K562 (cell line): ENCODE data around the gene PPA2. TPM values are rescaled to one million over a fixed set of nuclear protein-coding genes. Genes with fewer than 3 reads are reported as not detected.

Experiments
- ATAC-seq: fragments of 200-7000 bp; cut with Tn5 transposase; 3 replicates; pipeline ENCODE4 v1.9.1; 2020; ENCODE audit warnings: moderate library complexity
- BruUV-seq: library from RNA; stranded (reverse); fragments of 400-500 nt; replicated peaks from 2 replicates; lab custom pipeline; 2021; lab: Mats Ljungman, UMichigan
- CTCF ChIA-PET: fragments of 300-600 bp; formaldehyde crosslinking; extraction: SDS; loops from one replicate; lab custom pipeline; 2021; ENCODE audit warnings: low intra/inter-chr PET ratio; lab: Yijun Ruan, JAX
- POLR2A ChIA-PET: fragments of 300-600, 350-650 bp; sonication (Branson Sonifier 250); formaldehyde crosslinking; extraction: SDS; loops from one replicate; lab custom pipeline; 2021; ENCODE audit warnings: antibody characterized with exemption, inconsistent platforms; lab: Yijun Ruan, JAX
- DNase-seq, 4 experiments: peaks; one replicate each; pipeline versions ENCODE4 v3.0.0 to v3.0.0-alpha.2; 2011 to 2018; ENCODE audit warnings: low spot score in 3 of 4, mixed read lengths in 3 of 4; ENCODE audit errors: extremely low read depth in 1 of 4
- FAIRE-seq: peaks from 2 replicates; lab custom pipeline; 2011; peaks lifted over from hg19 to GRCh38; lab: Jason Lieb, UNC
- H2AFZ ChIP-seq: 2 replicates; pipeline ENCODE4 v1.6.0; 2011; ENCODE audit warnings: low read depth, low read length, control low read depth, inconsistent platforms
- H3K27ac ChIP-seq: fragments of 200-600 bp; 3 replicates; pipeline ENCODE4 v1.8.0; 2011; ENCODE audit warnings: low read depth, mild to moderate bottlenecking, control low read depth, inconsistent platforms, low read length, moderate library complexity, mixed read lengths; ENCODE audit errors: extremely low read depth
- H3K27me3 ChIP-seq, 2 experiments: fragments of 300-600 bp in 1 of 2; 2 replicates in 1 of 2; 3 replicates in 1 of 2; pipeline versions ENCODE4 v1.6.0 to v1.8.0; 2011; ENCODE audit warnings: inconsistent platforms in 2 of 2, low read length in 2 of 2, mild to moderate bottlenecking in 1 of 2, mixed read lengths in 1 of 2, moderate library complexity in 1 of 2; ENCODE audit not compliant: control insufficient read depth in 2 of 2, insufficient read depth in 2 of 2
- H3K36me3 ChIP-seq: fragments of 300-600 bp; 3 replicates; pipeline ENCODE4 v1.8.0; 2011; ENCODE audit warnings: mild to moderate bottlenecking, low read length, inconsistent platforms; ENCODE audit not compliant: control insufficient read depth, insufficient read depth
- H3K4me1 ChIP-seq, 2 experiments: fragments of 200-600 bp in 1 of 2; replicated peaks in 1 of 2; 2 replicates in 1 of 2; 3 replicates in 1 of 2; pipeline versions ENCODE4 v1.5.1 to v1.8.0; 2011; ENCODE audit warnings: inconsistent platforms in 2 of 2, low read length in 2 of 2, mild to moderate bottlenecking in 1 of 2, mixed read lengths in 1 of 2, moderate library complexity in 1 of 2; ENCODE audit not compliant: control insufficient read depth in 2 of 2, insufficient read depth in 2 of 2
- H3K4me2 ChIP-seq: 2 replicates; pipeline ENCODE4 v1.6.1; 2011; ENCODE audit warnings: low read length, control low read depth, inconsistent platforms, mixed read lengths; ENCODE audit not compliant: insufficient read depth
- H3K4me3 ChIP-seq: fragments of 200-600 bp; sonication (generic), shearing (Covaris generic); 2 replicates; pipeline ENCODE4 v1.5.1; 2016; ENCODE audit warnings: control low read depth, inconsistent platforms
- H3K79me2 ChIP-seq: fragments of 200-600 bp; 3 replicates; pipeline ENCODE4 v1.8.0; 2011; ENCODE audit warnings: low read length, inconsistent platforms; ENCODE audit not compliant: control insufficient read depth, insufficient read depth
- H3K9ac ChIP-seq, 2 experiments: 2 replicates each; pipeline versions ENCODE4 v1.6.0 to v1.6.1; 2011; ENCODE audit warnings: low read depth in 2 of 2, low read length in 2 of 2, control low read depth in 1 of 2, inconsistent platforms in 1 of 2, mild to moderate bottlenecking in 1 of 2, mixed read lengths in 1 of 2; ENCODE audit not compliant: insufficient read depth in 1 of 2
- H3K9me1 ChIP-seq: one replicate; pipeline ENCODE4 v1.6.0; 2011; ENCODE audit warnings: inconsistent platforms, mild to moderate bottlenecking, low read length, moderate library complexity; ENCODE audit not compliant: control insufficient read depth, insufficient read depth
- H3K9me3 ChIP-seq: replicated peaks from 2 replicates; pipeline ENCODE4 v1.5.1; 2011; ENCODE audit warnings: low read depth, low read length, inconsistent platforms; ENCODE audit not compliant: control insufficient read depth, insufficient read depth
- H4K20me1 ChIP-seq: replicated peaks from 2 replicates; pipeline ENCODE4 v1.6.1; 2011; ENCODE audit warnings: low read length, inconsistent platforms, mixed read lengths; ENCODE audit not compliant: control insufficient read depth, insufficient read depth
- ATF1 ChIP-seq, 2 experiments: fragments of 450-650 bp in 1 of 2; IDR thresholded peaks; 2 replicates each; pipeline ENCODE4 v1.6.1; 2016; ENCODE audit warnings: missing compliant biosample characterization in 1 of 2, missing genetic modification characterization in 1 of 2
- CAMTA2 ChIP-seq: fragments of 250-450 bp; sonication (Bioruptor Pico); conservative IDR thresholded peaks from 2 replicates; pipeline ENCODE4 v1.5.1; 2022
- CTCF ChIP-seq, 3 experiments: IDR thresholded peaks in 2 of 3; conservative IDR thresholded peaks in 1 of 3; 2 replicates each; pipeline ENCODE4 v1.5.1; 2011 to 2012; ENCODE audit warnings: low read length in 3 of 3, mild to moderate bottlenecking in 3 of 3, control low read depth in 2 of 3, improper control_type of control experiment in 1 of 3, inconsistent platforms in 1 of 3, low read depth in 1 of 3, mixed read lengths in 1 of 3, moderate library complexity in 1 of 3; ENCODE audit not compliant: insufficient read depth in 2 of 3
- MLX ChIP-seq, 2 experiments: fragments of 450-650 bp in 1 of 2; sonication (generic) in 1 of 2; formaldehyde crosslinking; conservative IDR thresholded peaks; 2 replicates each; pipeline versions ENCODE4 v1.4.0 to v1.8.1; 2020 to 2022; ENCODE audit warnings: mild to moderate bottlenecking in 1 of 2, missing genetic modification reagents in 1 of 2
- NCOR1 ChIP-seq: fragments of 450-650 bp; IDR thresholded peaks from 2 replicates; pipeline ENCODE4 v1.6.1; 2016; ENCODE audit warnings: mild to moderate bottlenecking, moderate library complexity
- RAD21 ChIP-seq, 2 experiments: fragments of 250-450 bp in 1 of 2; fragments of 450-650 bp in 1 of 2; sonication (Bioruptor Pico) in 1 of 2; formaldehyde crosslinking in 1 of 2; IDR thresholded peaks in 1 of 2; conservative IDR thresholded peaks in 1 of 2; 2 replicates each; pipeline versions ENCODE4 v1.4.0 to v1.8.0; 2020 to 2022; ENCODE audit warnings: mild to moderate bottlenecking in 2 of 2, moderate library complexity in 1 of 2
- SMAD1 ChIP-seq: fragments of 150-350 bp; IDR thresholded peaks from 2 replicates; pipeline ENCODE4 v1.6.1; 2014; ENCODE audit warnings: low read length, low read depth; ENCODE audit not compliant: partially characterized antibody
- WGBS: fragments of 100-300 bp; shearing (Covaris generic); methylation state at CpG from one replicate; pipeline ENCODE4 v1.1.6; 2016; ENCODE audit warnings: low coverage, mixed read lengths; ENCODE audit not compliant: insufficient coverage; ENCODE audit errors: missing lambda C conversion rate; 5-methylcytosine and 5-hydroxymethylcytosine counted together
- in situ Hi-C: fragments of 300-500 bp; cut with MboI; formaldehyde crosslinking; loops from 4 replicates; pipeline ENCODE4 v1.15.0; 2018; ENCODE audit warnings: inconsistent platforms, mixed read lengths
- intact Hi-C: fragments of 100-400 bp; cut with micrococcal nuclease; formaldehyde crosslinking; loops from 2 replicates; pipeline ENCODE4 v1.14.2; 2022
- polyA plus RNA-seq, 8 experiments: library from polyadenylated mRNA; depleted of rRNA in 4 of 8; stranded (reverse) in 5 of 8; unstranded in 3 of 8; fragments of >200 nt; fragmentation: Nextera tagmentation in 2 of 8; fragmentation: Illumina TruSeq in 1 of 8; extraction: Ambion mirVana in 2 of 8; extraction: Trizol in 1 of 8; gene quantifications; 2 replicates each; pipeline versions ENCODE4 v1.2.1 to v1.2.3, GENCODE V29; 2011 to 2014; ENCODE audit warnings: inconsistent platforms in 1 of 8, missing spikeins in 1 of 8
- total RNA-seq, 7 experiments: library from RNA; depleted of rRNA in 6 of 7; stranded (reverse); fragments of >200 nt in 6 of 7; fragmentation: Illumina TruSeq in 2 of 7; extraction: Trizol in 2 of 7; gene quantifications; 2 replicates each; pipeline versions ENCODE4 v1.2.1 to v1.2.3, GENCODE V29; 2011 to 2021; ENCODE audit warnings: low replicate concordance in 1 of 7
- TF ChIP-seq, protein P1 (sequence below): fragments of 450-650 bp; conservative IDR thresholded peaks from 2 replicates; pipeline ENCODE4 v1.6.1; 2016; ENCODE audit warnings: missing genetic modification characterization, low read depth, mild to moderate bottlenecking, missing compliant biosample characterization, moderate library complexity

PPA2 gene
- total and polyA plus RNA-seq, 9 of the 15 experiments (the other 6 are each of a cell fraction or from before 2014, with no cell fraction given), result 48.3 to 190 (median 109) TPM

DNA sequence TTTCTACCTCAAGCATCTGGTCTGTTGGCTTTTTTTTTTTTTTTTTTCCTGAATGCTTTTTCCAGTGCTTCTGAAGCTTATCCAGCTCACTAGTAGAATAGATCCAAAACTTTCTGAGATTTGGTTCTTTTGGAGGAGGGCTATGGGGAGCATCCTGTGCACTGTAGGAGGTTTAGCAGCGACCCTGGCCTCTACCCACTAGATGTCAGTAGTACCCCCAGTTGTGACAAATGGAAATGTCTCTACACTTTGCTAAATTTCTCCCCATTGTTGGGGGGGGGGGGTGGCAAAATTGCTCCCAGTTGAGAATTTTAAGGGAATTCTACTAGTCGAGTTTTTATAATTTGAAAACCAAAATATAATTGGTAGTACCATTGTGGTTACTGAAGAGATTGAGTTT lies 23.0 kb upstream of the PPA2 start:
- Histone ChIP-seq H3K4me1 (no peaks in the 10 kb centered on the region), H3K9me1 (no peaks in the 10 kb centered on the region), H3K4me3 (no peak overlapping the region), H3K27ac (no peak overlapping the region), H3K9me3 (no peaks in the 10 kb centered on the region), H3K4me2 (no peak overlapping the region), H3K27me3 (no peaks in the 10 kb centered on the region), H3K36me3 (no peaks in the 10 kb centered on the region), H4K20me1 (no peaks in the 10 kb centered on the region), H3K79me2 (no peaks in the 10 kb centered on the region), H2AFZ (no peak overlapping the region), H3K9ac (no peak overlapping the region)
- TF ChIP-seq SMAD1 (no peak), ATF1 (CRISPR knock-in tag; IDR thresholded peaks at IDR 0.05) (no peak), ATF1 (tag; IDR thresholded peaks at IDR 0.05) (no peak), CTCF (IDR thresholded peaks at IDR 0.05 in 2 of 3, conservative IDR thresholded peaks at IDR 0.05 in 1 of 3; ENCODE audit: insufficient read depth in 2 of 3, low read depth in 1 of 3, low read length in 3 of 3) (peak in 1 of 3 experiments; percentile 19; a peak in 1 of 6 replicates), RAD21 (CRISPR knock-in tag; conservative IDR thresholded peaks at IDR 0.05 in 1 of 2, IDR thresholded peaks at IDR 0.05 in 1 of 2) (peak in 1 of 2 experiments; percentile 17; a peak in 1 of 4 replicates), MLX (CRISPR knock-in tag; conservative IDR thresholded peaks at IDR 0.05) (no peak), NCOR1 (no peak), CAMTA2 (CRISPR knock-in tag) (no peak)
- TF ChIP-seq, protein P1, sequence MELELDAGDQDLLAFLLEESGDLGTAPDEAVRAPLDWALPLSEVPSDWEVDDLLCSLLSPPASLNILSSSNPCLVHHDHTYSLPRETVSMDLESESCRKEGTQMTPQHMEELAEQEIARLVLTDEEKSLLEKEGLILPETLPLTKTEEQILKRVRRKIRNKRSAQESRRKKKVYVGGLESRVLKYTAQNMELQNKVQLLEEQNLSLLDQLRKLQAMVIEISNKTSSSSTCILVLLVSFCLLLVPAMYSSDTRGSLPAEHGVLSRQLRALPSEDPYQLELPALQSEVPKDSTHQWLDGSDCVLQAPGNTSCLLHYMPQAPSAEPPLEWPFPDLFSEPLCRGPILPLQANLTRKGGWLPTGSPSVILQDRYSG (tag), result no peak
- DNase-seq, result peak in 1 of 4 experiments; percentile 6
- in situ Hi-C loops, result no loop called here
- intact Hi-C loops, result no loop called here
- ChIA-PET CTCF (no interaction called here), POLR2A (interaction anchor here (1.2 kb wide), 1 partner anchor 18 kb away, joined by 3 read pairs; no protein-coding TSS in a partner anchor)
- ATAC-seq, result peak; percentile 62; the same call in 2 of the 3 replicates
- WGBS, result 0% methylated on average over 2 of the region's 2 CpGs
- BruUV-seq, result no TSS peak
- no peak for FAIRE-seq
